HG03025 (cell line): Measurements from ENCODE around the gene ANAPC13.

ENCODE experiments used
- ATAC-seq: cut with Tn5 transposase; IDR thresholded peaks from one replicate; pipeline ENCODE4 v1.9.1; 2021; ENCODE audit warnings: mild to moderate bottlenecking, moderate library complexity; ENCODE audit not compliant: unreplicated experiment, low FRiP score

Gene ANAPC13

GRCh38 chr3:134457376-134458074 lies 28.3 kb downstream of the ANAPC13 start:
- no peak for ATAC-seq

GRCh38 chr3:134453631-134454030 lies 32.2 kb downstream of the ANAPC13 start:
- no peak for ATAC-seq

GRCh38 chr3:134449951-134450350 lies 35.8 kb downstream of the ANAPC13 start:
- no peak for ATAC-seq

- no peak for ATAC-seq
These were observed 36.5 kb downstream of the ANAPC13 start for GRCh38 chr3:134449277-134449676.

GRCh38 chr3:134448664-134449063 lies 37.1 kb downstream of the ANAPC13 start:
- no peak for ATAC-seq

GRCh38 chr3:134447351-134447750 lies 38.4 kb downstream of the ANAPC13 start:
- ATAC-seq: no peak

- no peak for ATAC-seq
These were observed 39.0 kb downstream of the ANAPC13 start for GRCh38 chr3:134446800-134447199.

- no peak for ATAC-seq
These were observed 40.1 kb downstream of the ANAPC13 start for GRCh38 chr3:134445636-134446035.

GRCh38 chr3:134445095-134445494 lies 40.7 kb downstream of the ANAPC13 start:
- no peak for ATAC-seq

- ATAC-seq: no peak
These were observed 44.0 kb downstream of the ANAPC13 start for GRCh38 chr3:134441821-134442220.

- ATAC-seq: no peak
These were observed 44.5 kb downstream of the ANAPC13 start for GRCh38 chr3:134441321-134441720.

- ATAC-seq: no peak
These were observed 48.5 kb downstream of the ANAPC13 start for GRCh38 chr3:134437211-134437752.

GRCh38 chr3:134432236-134432635 lies 53.5 kb downstream of the ANAPC13 start:
- no peak for ATAC-seq

- ATAC-seq: no peak
These were observed 54.8 kb downstream of the ANAPC13 start for GRCh38 chr3:134430950-134431445.

- no peak for ATAC-seq
These were observed 55.6 kb downstream of the ANAPC13 start for GRCh38 chr3:134430174-134430573.

- ATAC-seq: no peak
These were observed 57.4 kb downstream of the ANAPC13 start for GRCh38 chr3:134428401-134428800.
